HepG2 (cell line): ENCODE data around the gene PFKFB4. TPM values are rescaled to one million over a fixed set of nuclear protein-coding genes. Genes with fewer than 3 reads are reported as not detected.

Source experiments
- ATAC-seq: fragments of 200-7000 bp; cut with Tn5 transposase; 3 replicates; pipeline ENCODE4 v1.9.1; 2020; ENCODE audit warnings: mild to moderate bottlenecking, moderate library complexity
- BruUV-seq: library from RNA; stranded (reverse); fragments of 400-500 nt; replicated peaks from 2 replicates; lab custom pipeline; 2021; lab: Mats Ljungman, UMichigan
- CTCF ChIA-PET: fragments of 300-600 bp; formaldehyde crosslinking; extraction: SDS; loops from one replicate; lab custom pipeline; 2021; ENCODE audit warnings: low total read pairs, inconsistent platforms, low intra/inter-chr PET ratio; lab: Yijun Ruan, JAX
- POLR2A ChIA-PET: fragments of 350-600 bp; sonication (Branson Sonifier 250); formaldehyde crosslinking; loops from one replicate; lab custom pipeline; 2020; ENCODE audit warnings: antibody characterized with exemption, inconsistent platforms; lab: Yijun Ruan, JAX
- DNase-seq: peaks from one replicate; pipeline ENCODE4 v3.0.0-alpha.2; 2015; ENCODE audit warnings: low spot score
- FAIRE-seq: peaks from 3 replicates; lab custom pipeline; 2011; peaks lifted over from hg19 to GRCh38; lab: Jason Lieb, UNC
- H2AFZ ChIP-seq: one replicate; pipeline ENCODE4 v1.6.1; 2011; ENCODE audit warnings: low read length, inconsistent platforms
- H3K27ac ChIP-seq: fragments of 300-600 bp; 3 replicates; pipeline ENCODE4 v1.8.0; 2011; ENCODE audit warnings: mixed run types, mild to moderate bottlenecking, mixed read lengths, low read length, inconsistent platforms; ENCODE audit not compliant: insufficient read depth; ENCODE audit errors: extremely low read length
- H3K27me3 ChIP-seq, 2 experiments: fragments of 200-600 bp in 1 of 2; 2 replicates in 1 of 2; 3 replicates in 1 of 2; pipeline versions ENCODE4 v1.6.0 to v1.8.0; 2011; ENCODE audit warnings: low read length in 2 of 2, mild to moderate bottlenecking in 2 of 2, moderate library complexity in 2 of 2, inconsistent platforms in 1 of 2; ENCODE audit not compliant: insufficient read depth in 2 of 2, control insufficient read depth in 1 of 2
- H3K36me3 ChIP-seq, 2 experiments: fragments of 200-600 bp in 1 of 2; replicated peaks in 1 of 2; 2 replicates in 1 of 2; 3 replicates in 1 of 2; pipeline versions ENCODE4 v1.5.1 to v1.8.0; 2011; ENCODE audit warnings: low read length in 2 of 2, inconsistent platforms in 1 of 2; ENCODE audit not compliant: insufficient read depth in 2 of 2, control insufficient read depth in 1 of 2
- H3K4me1 ChIP-seq: 2 replicates; pipeline ENCODE4 v1.5.1; 2012; ENCODE audit warnings: low read length, inconsistent platforms; ENCODE audit not compliant: insufficient read depth
- H3K4me2 ChIP-seq: 2 replicates; pipeline ENCODE4 v1.6.0; 2011; ENCODE audit warnings: low read depth, low read length, inconsistent platforms
- H3K4me3 ChIP-seq, 3 experiments: fragments of 200-600 bp in 1 of 3; sonication (generic), shearing (Covaris generic) in 1 of 3; replicated peaks in 1 of 3; 2 replicates each; pipeline ENCODE4 v1.5.1; 2011 to 2016; ENCODE audit warnings: low read length in 3 of 3, inconsistent platforms in 2 of 3, low read depth in 2 of 3, mild to moderate bottlenecking in 2 of 3, control low read depth in 1 of 3, mixed read lengths in 1 of 3; ENCODE audit not compliant: insufficient read depth in 1 of 3
- H3K79me2 ChIP-seq: one replicate; pipeline ENCODE4 v1.6.1; 2011; ENCODE audit warnings: low read length, inconsistent platforms; ENCODE audit not compliant: insufficient read depth
- H3K9ac ChIP-seq: 2 replicates; pipeline ENCODE4 v1.6.0; 2011; ENCODE audit warnings: mild to moderate bottlenecking, low read depth, low read length, inconsistent platforms; ENCODE audit not compliant: insufficient read depth
- H3K9me3 ChIP-seq: 2 replicates; pipeline ENCODE4 v1.5.1; 2012; ENCODE audit warnings: mild to moderate bottlenecking, low read length
- H4K20me1 ChIP-seq: 2 replicates; pipeline ENCODE4 v1.6.0; 2011; ENCODE audit warnings: inconsistent platforms, mild to moderate bottlenecking, low read length, moderate library complexity; ENCODE audit not compliant: insufficient read depth
- ZBTB1 ChIP-seq: sonication (generic); formaldehyde crosslinking; IDR thresholded peaks from 2 replicates; pipeline ENCODE4 v1.4.0; 2020; ENCODE audit warnings: missing genetic modification reagents, borderline replicate concordance
- ZBTB7B ChIP-seq: sonication (generic); formaldehyde crosslinking; IDR thresholded peaks from 2 replicates; pipeline ENCODE4 v1.4.0; 2020; ENCODE audit warnings: missing genetic modification reagents
- ZNF263 ChIP-seq: sonication (generic); formaldehyde crosslinking; IDR thresholded peaks from 2 replicates; pipeline ENCODE4 v1.4.0; 2020; ENCODE audit warnings: missing genetic modification reagents
- ZNF883 ChIP-seq: sonication (generic); formaldehyde crosslinking; IDR thresholded peaks from 2 replicates; pipeline ENCODE4 v1.5.1; 2020; ENCODE audit warnings: mild to moderate bottlenecking, missing genetic modification reagents; ENCODE audit errors: not compliant biosample characterization
- ZSCAN12 ChIP-seq: sonication (generic); formaldehyde crosslinking; IDR thresholded peaks from 2 replicates; pipeline ENCODE4 v1.9.0; 2021; ENCODE audit warnings: mild to moderate bottlenecking, missing genetic modification reagents
- WGBS: methylation state at CpG from one replicate; pipeline ENCODE4 v1.1.6; 2017; ENCODE audit warnings: low lambda C conversion rate; 5-methylcytosine and 5-hydroxymethylcytosine counted together
- in situ Hi-C: cut with HindIII; loops from 2 replicates; pipeline ENCODE4 v1.10.0; 2017; ENCODE audit warnings: low pct_unique_long_range_greater_than_20kb; ENCODE audit not compliant: extremely low pct_ligation_motif_present
- intact Hi-C: fragments of 100-400 bp; cut with micrococcal nuclease; formaldehyde crosslinking; loops from one replicate; pipeline ENCODE4 v1.10.0; 2022; ENCODE audit not compliant: unreplicated experiment
- polyA plus RNA-seq, 8 experiments: library from polyadenylated mRNA; depleted of rRNA in 3 of 8; stranded (reverse) in 7 of 8; unstranded in 1 of 8; fragments of >200 nt; fragmentation: Illumina TruSeq in 4 of 8; extraction: Trizol in 4 of 8; gene quantifications; 2 replicates each; pipeline versions ENCODE4 v1.2.1 to v1.2.3, GENCODE V29; 2011 to 2016; ENCODE audit warnings: low read depth in 4 of 8, missing spikeins in 1 of 8, mixed read lengths in 1 of 8; ENCODE audit not compliant: insufficient read depth in 1 of 8
- total RNA-seq, 5 experiments: library from RNA; depleted of rRNA; stranded (reverse); fragments of >200 nt; fragmentation: Illumina TruSeq; extraction: Trizol; gene quantifications; 2 replicates each; pipeline ENCODE4 v1.2.3, GENCODE V29; 2016; ENCODE audit warnings: low read depth in 1 of 5
- TF ChIP-seq, protein P1 (sequence below): sonication (generic); formaldehyde crosslinking; IDR thresholded peaks from 2 replicates; pipeline ENCODE4; 2020; ENCODE audit warnings: missing genetic modification reagents, mild to moderate bottlenecking, borderline replicate concordance

Gene PFKFB4
- total and polyA plus RNA-seq, 2 of the 13 experiments (the other 11 are each of a cell fraction or from before 2014, with no cell fraction given) = 7.1 to 103 TPM

DNA sequence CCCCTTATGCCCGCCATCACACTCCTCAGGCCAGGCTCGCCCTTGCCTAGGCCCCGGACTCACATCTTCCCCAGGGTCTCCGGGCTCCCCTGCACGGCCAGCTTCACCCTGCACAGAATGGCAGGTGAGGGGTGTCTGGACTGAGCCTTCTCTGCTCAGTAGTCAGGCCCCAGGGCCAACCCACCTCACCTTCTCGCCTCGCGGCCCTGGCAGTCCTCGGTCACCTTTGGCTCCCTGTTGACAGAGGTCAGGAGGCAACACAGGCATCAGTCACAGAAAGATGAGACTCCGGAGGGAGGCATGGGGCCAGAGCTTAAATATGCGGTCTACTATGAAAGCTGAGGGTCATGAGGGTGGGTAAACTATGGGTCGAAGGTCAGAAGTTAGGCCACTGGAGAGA, 15.3 kb upstream of the PFKFB4 start (continued):
- TF ChIP-seq ZBTB1 (no peak), ZNF883 (CRISPR knock-in tag) (peak; percentile 78), ZBTB7B (CRISPR knock-in tag) (peak; percentile 46; the same call in 1 of the 2 replicates)
- TF ChIP-seq, protein P1, sequence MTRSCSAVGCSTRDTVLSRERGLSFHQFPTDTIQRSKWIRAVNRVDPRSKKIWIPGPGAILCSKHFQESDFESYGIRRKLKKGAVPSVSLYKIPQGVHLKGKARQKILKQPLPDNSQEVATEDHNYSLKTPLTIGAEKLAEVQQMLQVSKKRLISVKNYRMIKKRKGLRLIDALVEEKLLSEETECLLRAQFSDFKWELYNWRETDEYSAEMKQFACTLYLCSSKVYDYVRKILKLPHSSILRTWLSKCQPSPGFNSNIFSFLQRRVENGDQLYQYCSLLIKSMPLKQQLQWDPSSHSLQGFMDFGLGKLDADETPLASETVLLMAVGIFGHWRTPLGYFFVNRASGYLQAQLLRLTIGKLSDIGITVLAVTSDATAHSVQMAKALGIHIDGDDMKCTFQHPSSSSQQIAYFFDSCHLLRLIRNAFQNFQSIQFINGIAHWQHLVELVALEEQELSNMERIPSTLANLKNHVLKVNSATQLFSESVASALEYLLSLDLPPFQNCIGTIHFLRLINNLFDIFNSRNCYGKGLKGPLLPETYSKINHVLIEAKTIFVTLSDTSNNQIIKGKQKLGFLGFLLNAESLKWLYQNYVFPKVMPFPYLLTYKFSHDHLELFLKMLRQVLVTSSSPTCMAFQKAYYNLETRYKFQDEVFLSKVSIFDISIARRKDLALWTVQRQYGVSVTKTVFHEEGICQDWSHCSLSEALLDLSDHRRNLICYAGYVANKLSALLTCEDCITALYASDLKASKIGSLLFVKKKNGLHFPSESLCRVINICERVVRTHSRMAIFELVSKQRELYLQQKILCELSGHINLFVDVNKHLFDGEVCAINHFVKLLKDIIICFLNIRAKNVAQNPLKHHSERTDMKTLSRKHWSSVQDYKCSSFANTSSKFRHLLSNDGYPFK (CRISPR knock-in tag) = peak; percentile 84; the same call in 1 of the 2 replicates

- in situ Hi-C loops = no loop called here
- ChIA-PET CTCF (no interaction called here), POLR2A (no interaction called here)
- H3K9me3 ChIP-seq = no peaks in the 10 kb centered on the region
- no peaks in the 10 kb centered on the region for H3K79me2 ChIP-seq
- H3K4me2 ChIP-seq = no peak overlapping the region
- H3K4me1 ChIP-seq = peaks cover 91% of the 10 kb centered on the region
- no peak overlapping the region for H3K27ac ChIP-seq
- H3K4me3 ChIP-seq = no peak overlapping the region
- ATAC-seq (no peak), FAIRE-seq (no peak), DNase-seq (no peak)
- TF ChIP-seq ZNF263 (CRISPR knock-in tag) = peak; percentile 86
- TF ChIP-seq ZSCAN12 (CRISPR knock-in tag) = no peak
- no peak overlapping the region for H3K9ac ChIP-seq
- 87% methylated on average over 18 of the region's 18 CpGs for WGBS
- H3K36me3 ChIP-seq = no peaks in the 10 kb centered on the region
- no TSS peak for BruUV-seq
- H2AFZ ChIP-seq = no peak overlapping the region
- H4K20me1 ChIP-seq = no peaks in the 10 kb centered on the region
- intact Hi-C loops = no loop called here
- H3K27me3 ChIP-seq = no peaks in the 10 kb centered on the region
Measured at GRCh38 chr3:48569808-48570450, 13.3 kb upstream of the PFKFB4 start.
